DND-41 (cell line): Measurements from ENCODE around the gene LDLRAP1.

Experiments used
- EZH2 ChIP-seq: IDR thresholded peaks from 3 replicates; pipeline ENCODE4 v1.6.1; 2012; ENCODE audit warnings: borderline replicate concordance, low read depth, mild to moderate bottlenecking, moderate library complexity, low read length, inconsistent platforms; ENCODE audit not compliant: severe bottlenecking
- TF ChIP-seq, protein P1 (sequence below): IDR thresholded peaks from 2 replicates; pipeline ENCODE4 v1.5.1; 2012; ENCODE audit warnings: borderline replicate concordance, low read length, moderate library complexity, mild to moderate bottlenecking; ENCODE audit not compliant: poor library complexity, severe bottlenecking; ENCODE audit errors: extremely low read depth

DNA sequence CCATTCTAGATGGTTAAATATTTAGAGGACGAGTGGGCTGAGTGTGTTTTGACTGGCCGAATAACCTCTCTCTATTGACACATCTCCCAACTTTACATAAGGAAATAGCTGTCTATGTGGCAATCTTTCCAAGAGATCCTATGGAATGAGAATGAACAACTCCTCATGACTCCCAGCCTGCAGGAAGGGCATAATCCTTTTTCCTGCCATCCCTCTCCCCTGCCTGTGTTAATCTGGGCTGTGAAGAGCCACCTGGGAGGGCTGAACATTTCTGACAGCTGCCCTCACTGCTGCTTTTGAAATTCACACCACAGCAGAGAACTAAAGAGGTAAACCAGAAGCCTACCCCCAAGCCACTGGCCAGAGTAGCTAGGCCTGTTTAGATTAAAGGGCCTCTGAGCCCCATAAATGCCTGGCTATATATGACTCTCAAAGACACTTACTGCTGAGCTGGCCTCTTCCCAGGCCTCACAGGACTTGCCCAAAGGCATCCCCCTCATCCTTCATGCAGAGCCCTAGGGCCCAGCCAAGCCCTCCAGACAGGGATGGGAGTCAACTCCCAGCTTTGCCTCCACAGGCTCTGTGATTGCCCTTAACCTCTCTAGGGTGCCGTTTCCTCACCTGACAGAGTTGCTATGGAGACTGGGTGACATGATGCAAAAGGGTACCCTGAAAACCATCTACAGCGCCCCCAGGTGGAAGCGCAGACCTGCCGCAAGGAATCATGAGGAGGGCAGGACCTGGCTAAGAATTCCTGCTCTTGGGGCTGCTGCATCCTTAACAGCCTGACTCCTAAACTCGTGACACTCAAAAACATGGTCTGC lies 42.0 kb upstream of the LDLRAP1 start:
- TF ChIP-seq, protein P1, sequence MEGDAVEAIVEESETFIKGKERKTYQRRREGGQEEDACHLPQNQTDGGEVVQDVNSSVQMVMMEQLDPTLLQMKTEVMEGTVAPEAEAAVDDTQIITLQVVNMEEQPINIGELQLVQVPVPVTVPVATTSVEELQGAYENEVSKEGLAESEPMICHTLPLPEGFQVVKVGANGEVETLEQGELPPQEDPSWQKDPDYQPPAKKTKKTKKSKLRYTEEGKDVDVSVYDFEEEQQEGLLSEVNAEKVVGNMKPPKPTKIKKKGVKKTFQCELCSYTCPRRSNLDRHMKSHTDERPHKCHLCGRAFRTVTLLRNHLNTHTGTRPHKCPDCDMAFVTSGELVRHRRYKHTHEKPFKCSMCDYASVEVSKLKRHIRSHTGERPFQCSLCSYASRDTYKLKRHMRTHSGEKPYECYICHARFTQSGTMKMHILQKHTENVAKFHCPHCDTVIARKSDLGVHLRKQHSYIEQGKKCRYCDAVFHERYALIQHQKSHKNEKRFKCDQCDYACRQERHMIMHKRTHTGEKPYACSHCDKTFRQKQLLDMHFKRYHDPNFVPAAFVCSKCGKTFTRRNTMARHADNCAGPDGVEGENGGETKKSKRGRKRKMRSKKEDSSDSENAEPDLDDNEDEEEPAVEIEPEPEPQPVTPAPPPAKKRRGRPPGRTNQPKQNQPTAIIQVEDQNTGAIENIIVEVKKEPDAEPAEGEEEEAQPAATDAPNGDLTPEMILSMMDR: peak; percentile 46
- TF ChIP-seq EZH2: no peak
